ENCODE measurements around the gene ABCA1.
"Not testable (repeated sequence)": the region's sequence is repeated elsewhere in the genome, so short reads cannot be mapped to it uniquely, and the experiment has no call there.

The ABCA1 gene

DNA sequence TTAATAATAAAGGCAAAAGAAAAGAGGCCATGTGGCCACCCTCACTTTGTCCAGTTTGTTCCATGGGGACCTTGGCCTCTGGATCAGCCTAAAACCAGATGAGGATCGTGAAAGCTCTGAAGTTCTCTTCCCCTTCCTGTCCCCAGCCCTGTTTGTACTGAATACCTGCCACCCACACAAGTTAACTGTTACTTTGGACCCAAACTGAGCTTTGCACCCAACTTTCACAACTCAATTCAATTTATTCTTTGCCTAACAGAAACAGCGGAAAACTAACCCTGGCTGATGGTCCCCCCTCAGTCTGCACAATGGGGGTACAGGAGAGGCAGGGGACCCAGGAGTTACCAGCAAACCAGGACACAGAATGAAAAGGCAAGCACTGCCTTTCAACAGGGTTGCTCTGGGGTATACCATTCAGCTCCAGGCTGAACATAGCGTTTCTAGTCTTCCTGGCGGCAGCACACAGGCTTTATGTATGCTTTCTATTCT lies 28.2 kb downstream of the ABCA1 start:
- H3K4ac ChIP-seq (ENCODE audit: low read depth, low read length), result no peak overlapping the region
- H3K27ac ChIP-seq (ENCODE audit: low read depth, low read length), result no peak overlapping the region
- H4K91ac ChIP-seq (ENCODE audit: low read depth, low read length), result no peak overlapping the region
- H4K8ac ChIP-seq (ENCODE audit: low read depth, low read length), result no peak overlapping the region
- no peak overlapping the region for H3K23ac ChIP-seq (ENCODE audit: low read length)
- H3K14ac ChIP-seq (ENCODE audit: low read length), result no peak overlapping the region
- DNase-seq, result no peak
- no peaks in the 10 kb centered on the region for H3K36me3 ChIP-seq (ENCODE audit: control insufficient read depth in 1 of 2, insufficient read depth in 2 of 2, low read length in 2 of 2)
- no peak overlapping the region for H4K12ac ChIP-seq (ENCODE audit: low read depth, low read length)
- no peak overlapping the region for H3K4me3 ChIP-seq (ENCODE audit: low read depth, low read length)
- H3K4me2 ChIP-seq (ENCODE audit: low read length), result no peak overlapping the region
- no peaks in the 10 kb centered on the region for H3K79me1 ChIP-seq (ENCODE audit: low read length)
- no peak overlapping the region for H3K18ac ChIP-seq (ENCODE audit: low read length)
- H2AK5ac ChIP-seq (ENCODE audit: low read length), result no peak overlapping the region
- no peak overlapping the region for H2BK120ac ChIP-seq (ENCODE audit: insufficient read depth, low read length, poor library complexity)
- H2BK5ac ChIP-seq (ENCODE audit: low read depth, low read length, poor library complexity), result no peak overlapping the region
- no CpG with 5 or more reads among the region's 4 CpGs for WGBS (ENCODE audit: extremely low coverage, insufficient coverage, insufficient read length)
- no peak overlapping the region for H3K9ac ChIP-seq (ENCODE audit: low read length)
- no peaks in the 10 kb centered on the region for H3K9me3 ChIP-seq (ENCODE audit: insufficient read depth, low read depth, low read length)
- no peaks in the 10 kb centered on the region for H3K79me2 ChIP-seq (ENCODE audit: control insufficient read depth, insufficient read depth, low read length, poor library complexity)
- no peak overlapping the region for H2BK12ac ChIP-seq (ENCODE audit: low read length)
- H3K4me1 ChIP-seq (ENCODE audit: control insufficient read depth in 1 of 2, insufficient read depth in 2 of 2, low read length in 2 of 2), result no peaks in the 10 kb centered on the region
- no peak overlapping the region for H2AFZ ChIP-seq (ENCODE audit: insufficient read depth, low read length, poor library complexity)
- no peaks in the 10 kb centered on the region for H3K27me3 ChIP-seq (ENCODE audit: insufficient read depth, low read length)

DNA sequence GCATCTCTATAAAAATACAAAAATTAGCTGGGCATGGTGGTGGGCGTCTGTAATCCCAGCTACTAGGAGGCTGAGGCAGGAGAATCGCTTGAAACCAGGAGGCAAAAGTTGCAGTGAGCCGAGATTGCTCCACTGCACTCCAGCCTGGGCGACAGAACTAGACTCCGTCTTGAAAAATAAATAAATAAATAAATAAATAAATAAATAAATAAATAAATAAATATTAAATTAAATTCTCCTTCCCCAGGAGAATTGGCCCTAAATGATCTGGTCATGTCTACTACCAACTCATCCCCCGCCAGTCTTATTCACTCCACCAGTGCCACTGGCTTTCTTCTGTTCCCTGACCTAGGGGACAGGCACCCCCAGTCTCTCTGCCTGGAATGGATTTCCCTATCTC lies 29.6 kb downstream of the ABCA1 start:
- not testable (repeated sequence) for H3K27ac ChIP-seq (ENCODE audit: low read depth, low read length); H3K4me1 ChIP-seq (ENCODE audit: control insufficient read depth in 1 of 2, insufficient read depth in 2 of 2, low read length in 2 of 2); H3K27me3 ChIP-seq (ENCODE audit: insufficient read depth, low read length); H3K79me2 ChIP-seq (ENCODE audit: control insufficient read depth, insufficient read depth, low read length, poor library complexity); H2BK12ac ChIP-seq (ENCODE audit: low read length); H3K36me3 ChIP-seq (ENCODE audit: control insufficient read depth in 1 of 2, insufficient read depth in 2 of 2, low read length in 2 of 2); H3K9me3 ChIP-seq (ENCODE audit: insufficient read depth, low read depth, low read length); H4K8ac ChIP-seq (ENCODE audit: low read depth, low read length); H3K4me3 ChIP-seq (ENCODE audit: low read depth, low read length); H3K79me1 ChIP-seq (ENCODE audit: low read length); DNase-seq; H4K12ac ChIP-seq (ENCODE audit: low read depth, low read length); H2AFZ ChIP-seq (ENCODE audit: insufficient read depth, low read length, poor library complexity); H3K23ac ChIP-seq (ENCODE audit: low read length); H3K9ac ChIP-seq (ENCODE audit: low read length); H3K14ac ChIP-seq (ENCODE audit: low read length); H2AK5ac ChIP-seq (ENCODE audit: low read length); H2BK120ac ChIP-seq (ENCODE audit: insufficient read depth, low read length, poor library complexity); H3K4me2 ChIP-seq (ENCODE audit: low read length); H3K4ac ChIP-seq (ENCODE audit: low read depth, low read length); H3K18ac ChIP-seq (ENCODE audit: low read length); H4K91ac ChIP-seq (ENCODE audit: low read depth, low read length); H2BK5ac ChIP-seq (ENCODE audit: low read depth, low read length, poor library complexity)
- no CpG with 5 or more reads among the region's 6 CpGs for WGBS (ENCODE audit: extremely low coverage, insufficient coverage, insufficient read length)

DNA sequence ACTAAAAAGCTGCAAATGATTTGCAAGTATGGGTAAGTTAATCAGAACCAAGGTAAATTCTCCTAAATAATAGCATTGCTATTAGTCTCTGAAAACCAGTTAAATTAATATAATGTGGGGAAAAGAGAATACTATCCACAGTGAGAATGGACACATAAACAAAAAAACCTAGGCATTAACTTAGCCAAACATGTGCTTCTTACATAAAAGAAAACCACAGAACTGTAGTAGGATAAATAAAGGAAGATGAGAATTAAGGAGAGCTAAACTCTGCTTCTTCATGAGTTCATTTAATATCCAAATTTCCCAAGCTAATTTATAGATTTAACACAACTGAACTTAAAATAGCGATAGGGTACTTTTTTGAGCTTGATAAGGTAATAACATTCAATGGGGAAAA lies 31.8 kb downstream of the ABCA1 start:
- H4K8ac ChIP-seq (ENCODE audit: low read depth, low read length), result no peak overlapping the region
- no peaks in the 10 kb centered on the region for H3K27me3 ChIP-seq (ENCODE audit: insufficient read depth, low read length)

DNA sequence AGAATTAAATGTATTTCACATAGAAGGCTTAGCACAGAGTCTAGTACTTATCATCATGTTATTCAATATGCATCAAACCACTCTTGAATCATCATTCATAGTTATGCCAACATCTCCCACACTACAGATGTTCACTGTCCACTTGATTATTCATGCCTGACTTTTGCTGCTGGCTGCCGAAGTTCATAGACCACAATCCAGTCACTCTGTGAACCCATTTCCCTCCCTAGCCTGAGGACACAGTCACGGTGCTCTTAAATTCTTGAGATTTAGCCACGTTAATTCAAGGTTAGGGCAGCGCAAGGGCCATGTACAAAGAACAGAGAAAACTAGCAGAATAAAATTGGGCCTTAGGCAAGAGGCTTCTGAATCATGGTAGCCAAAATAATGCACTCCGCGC lies 32.4 kb downstream of the ABCA1 start:
- Histone ChIP-seq H3K36me3 (ENCODE audit: control insufficient read depth in 1 of 2, insufficient read depth in 2 of 2, low read length in 2 of 2) (no peaks in the 10 kb centered on the region), H4K12ac (ENCODE audit: low read depth, low read length) (no peak overlapping the region), H3K79me2 (ENCODE audit: control insufficient read depth, insufficient read depth, low read length, poor library complexity) (no peaks in the 10 kb centered on the region), H2BK5ac (ENCODE audit: low read depth, low read length, poor library complexity) (no peak overlapping the region), H3K18ac (ENCODE audit: low read length) (no peak overlapping the region), H3K4me2 (ENCODE audit: low read length) (no peak overlapping the region), H3K9me3 (ENCODE audit: insufficient read depth, low read depth, low read length) (peaks cover 2% of the 10 kb centered on the region), H4K91ac (ENCODE audit: low read depth, low read length) (no peak overlapping the region), H3K4me1 (ENCODE audit: control insufficient read depth in 1 of 2, insufficient read depth in 2 of 2, low read length in 2 of 2) (no peaks in the 10 kb centered on the region), H4K8ac (ENCODE audit: low read depth, low read length) (no peak overlapping the region), H3K27me3 (ENCODE audit: insufficient read depth, low read length) (no peaks in the 10 kb centered on the region), H3K4me3 (ENCODE audit: low read depth, low read length) (no peak overlapping the region), H3K79me1 (ENCODE audit: low read length) (no peaks in the 10 kb centered on the region), H3K4ac (ENCODE audit: low read depth, low read length) (no peak overlapping the region), H2AK5ac (ENCODE audit: low read length) (no peak overlapping the region), H3K9ac (ENCODE audit: low read length) (no peak overlapping the region), H3K27ac (ENCODE audit: low read depth, low read length) (no peak overlapping the region), H3K14ac (ENCODE audit: low read length) (no peak overlapping the region), H2BK12ac (ENCODE audit: low read length) (no peak overlapping the region), H2BK120ac (ENCODE audit: insufficient read depth, low read length, poor library complexity) (no peak overlapping the region), H2AFZ (ENCODE audit: insufficient read depth, low read length, poor library complexity) (no peak overlapping the region), H3K23ac (ENCODE audit: low read length) (no peak overlapping the region)
- no CpG with 5 or more reads among the region's 6 CpGs for WGBS (ENCODE audit: extremely low coverage, insufficient coverage, insufficient read length)
- peak; percentile 75 to 77 for DNase-seq

More for the DNA sequence above, 31.8 kb downstream of the ABCA1 start:
- no peak for DNase-seq
- Histone ChIP-seq H3K23ac (ENCODE audit: low read length) (no peak overlapping the region), H3K79me1 (ENCODE audit: low read length) (no peaks in the 10 kb centered on the region), H3K4me3 (ENCODE audit: low read depth, low read length) (no peak overlapping the region), H3K4me2 (ENCODE audit: low read length) (no peak overlapping the region), H4K12ac (ENCODE audit: low read depth, low read length) (no peak overlapping the region), H2AFZ (ENCODE audit: insufficient read depth, low read length, poor library complexity) (no peak overlapping the region), H3K4ac (ENCODE audit: low read depth, low read length) (no peak overlapping the region), H3K36me3 (ENCODE audit: control insufficient read depth in 1 of 2, insufficient read depth in 2 of 2, low read length in 2 of 2) (no peaks in the 10 kb centered on the region), H3K79me2 (ENCODE audit: control insufficient read depth, insufficient read depth, low read length, poor library complexity) (no peaks in the 10 kb centered on the region), H3K4me1 (ENCODE audit: control insufficient read depth in 1 of 2, insufficient read depth in 2 of 2, low read length in 2 of 2) (no peaks in the 10 kb centered on the region), H2BK120ac (ENCODE audit: insufficient read depth, low read length, poor library complexity) (no peak overlapping the region), H4K91ac (ENCODE audit: low read depth, low read length) (no peak overlapping the region), H3K18ac (ENCODE audit: low read length) (no peak overlapping the region), H2AK5ac (ENCODE audit: low read length) (no peak overlapping the region), H3K9ac (ENCODE audit: low read length) (no peak overlapping the region), H3K27ac (ENCODE audit: low read depth, low read length) (no peak overlapping the region), H2BK5ac (ENCODE audit: low read depth, low read length, poor library complexity) (no peak overlapping the region), H3K14ac (ENCODE audit: low read length) (no peak overlapping the region), H3K9me3 (ENCODE audit: insufficient read depth, low read depth, low read length) (peaks cover 2% of the 10 kb centered on the region), H2BK12ac (ENCODE audit: low read length) (no peak overlapping the region)
- no CpG with 5 or more reads among the region's 1 CpG for WGBS (ENCODE audit: extremely low coverage, insufficient coverage, insufficient read length)

Data from trophoblast cell (in vitro differentiated cells and primary cell).